Measurements from ENCODE around the gene TRNT1.
A peak's percentile ranks its signal among the peaks of the same experiment; 100 is the strongest.

The TRNT1 gene

GRCh38 chr3:3110749-3111361 lies 15.9 kb upstream of the TRNT1 start:
- DNase-seq (ENCODE audit: low spot score): no peak

GRCh38 chr3:3113042-3113709 lies 13.6 kb upstream of the TRNT1 start:
- DNase-seq (ENCODE audit: low spot score): no peak

GRCh38 chr3:3117651-3118050 lies 9.1 kb upstream of the TRNT1 start:
- DNase-seq (ENCODE audit: low spot score): no peak

- no peak for DNase-seq (ENCODE audit: low spot score)
These were observed 7.3 kb upstream of the TRNT1 start for GRCh38 chr3:3119393-3119851.

GRCh38 chr3:3125977-3126376 lies 763 bp upstream of the TRNT1 start:
- DNase-seq (ENCODE audit: low spot score): no peak

- DNase-seq (ENCODE audit: low spot score): peak; percentile 10
These were observed 781 bp downstream of the TRNT1 start for GRCh38 chr3:3127432-3128010.

GRCh38 chr3:3129579-3129978 lies 2.8 kb downstream of the TRNT1 start:
- no peak for DNase-seq (ENCODE audit: low spot score)

GRCh38 chr3:3133500-3133899 lies 6.8 kb downstream of the TRNT1 start:
- no peak for DNase-seq (ENCODE audit: low spot score)

- no peak for DNase-seq (ENCODE audit: low spot score)
These were observed 8.2 kb downstream of the TRNT1 start for GRCh38 chr3:3134750-3135448.

- no peak for DNase-seq (ENCODE audit: low spot score)
These were observed 10.8 kb downstream of the TRNT1 start for GRCh38 chr3:3137526-3137925.

GRCh38 chr3:3141939-3142338 lies 15.2 kb downstream of the TRNT1 start:
- DNase-seq (ENCODE audit: low spot score): no peak

GRCh38 chr3:3145831-3146230 lies 19.1 kb downstream of the TRNT1 start:
- no peak for DNase-seq (ENCODE audit: low spot score)

- no peak for DNase-seq (ENCODE audit: low spot score)
These were observed 22.8 kb downstream of the TRNT1 start for GRCh38 chr3:3149560-3149959.

- DNase-seq (ENCODE audit: low spot score): no peak
These were observed 24.8 kb downstream of the TRNT1 start for GRCh38 chr3:3151513-3151912.

GRCh38 chr3:3154879-3155610 lies 28.3 kb downstream of the TRNT1 start:
- no peak for DNase-seq (ENCODE audit: low spot score)

- no peak for DNase-seq (ENCODE audit: low spot score)
These were observed 30.7 kb downstream of the TRNT1 start for GRCh38 chr3:3157484-3157883.

GRCh38 chr3:3160826-3161225 lies 34.1 kb downstream of the TRNT1 start:
- DNase-seq (ENCODE audit: low spot score): no peak

GRCh38 chr3:3165241-3165640 lies 38.5 kb downstream of the TRNT1 start:
- DNase-seq (ENCODE audit: low spot score): no peak

- no peak for DNase-seq (ENCODE audit: low spot score)
These were observed 38.9 kb downstream of the TRNT1 start for GRCh38 chr3:3165650-3166049.

- DNase-seq (ENCODE audit: low spot score): peak; percentile 44
These were observed 44.3 kb downstream of the TRNT1 start for GRCh38 chr3:3170998-3171397.

- no peak for DNase-seq (ENCODE audit: low spot score)
These were observed 45.9 kb downstream of the TRNT1 start for GRCh38 chr3:3172627-3173026.

GRCh38 chr3:3177861-3178497 lies 51.2 kb downstream of the TRNT1 start:
- no peak for DNase-seq (ENCODE audit: low spot score)
